Measurements from ENCODE around the gene CTIF. TPM values are rescaled to one million over a fixed set of nuclear protein-coding genes. Genes with fewer than 3 reads are reported as not detected.

Gene CTIF
- total RNA-seq (2022): 82.2 and 95.8 TPM in 2 replicates
- percentile 80 among the genes with signal in this experiment for Bru-seq, nascent RNA
- BruChase-seq, experiment 1, labeled RNA remaining after a 6-hour chase: percentile 69 among the genes with signal in this experiment
- percentile 72 among the genes with signal in this experiment for BruChase-seq, experiment 2, labeled RNA remaining after a 2-hour chase
- long read RNA-seq, full-length matches to known transcripts: 15 of 70 reads
- long read RNA-seq, partial matches to known transcripts: 9 of 70 reads
- long read RNA-seq, other reads (novel, unspliced or antisense): 46 of 70 reads

GRCh38 chr18:48538531-48539405 is at the start of gene CTIF:
CTIF (plus strand) TSS chr18:48539031; CDS start chr18:48619566, 80,535 bp downstream.
- DNase-seq (ENCODE audit: unreplicated experiment): peak; percentile 96
- TF ChIP-seq, protein P1, sequence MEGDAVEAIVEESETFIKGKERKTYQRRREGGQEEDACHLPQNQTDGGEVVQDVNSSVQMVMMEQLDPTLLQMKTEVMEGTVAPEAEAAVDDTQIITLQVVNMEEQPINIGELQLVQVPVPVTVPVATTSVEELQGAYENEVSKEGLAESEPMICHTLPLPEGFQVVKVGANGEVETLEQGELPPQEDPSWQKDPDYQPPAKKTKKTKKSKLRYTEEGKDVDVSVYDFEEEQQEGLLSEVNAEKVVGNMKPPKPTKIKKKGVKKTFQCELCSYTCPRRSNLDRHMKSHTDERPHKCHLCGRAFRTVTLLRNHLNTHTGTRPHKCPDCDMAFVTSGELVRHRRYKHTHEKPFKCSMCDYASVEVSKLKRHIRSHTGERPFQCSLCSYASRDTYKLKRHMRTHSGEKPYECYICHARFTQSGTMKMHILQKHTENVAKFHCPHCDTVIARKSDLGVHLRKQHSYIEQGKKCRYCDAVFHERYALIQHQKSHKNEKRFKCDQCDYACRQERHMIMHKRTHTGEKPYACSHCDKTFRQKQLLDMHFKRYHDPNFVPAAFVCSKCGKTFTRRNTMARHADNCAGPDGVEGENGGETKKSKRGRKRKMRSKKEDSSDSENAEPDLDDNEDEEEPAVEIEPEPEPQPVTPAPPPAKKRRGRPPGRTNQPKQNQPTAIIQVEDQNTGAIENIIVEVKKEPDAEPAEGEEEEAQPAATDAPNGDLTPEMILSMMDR (IDR thresholded peaks at IDR 0.05; ENCODE audit: unreplicated experiment): no peak
- CTCF ChIA-PET: interaction anchor here (0.7 to 1.1 kb wide), 4 partner anchors 9 to 102 kb away, joined by 3 to 5 read pairs (median 4); no protein-coding TSS in a partner anchor
- Mint-ChIP-seq H3K4me1 (ENCODE audit: insufficient read depth, unreplicated experiment) (no peaks in the 10 kb centered on the region), H3K27me3 (ENCODE audit: insufficient read depth, unreplicated experiment) (no peaks in the 10 kb centered on the region), H3K27ac (ENCODE audit: low read depth, unreplicated experiment) (peak within 1 kb of the TSS; percentile 35), H3K4me3 (ENCODE audit: unreplicated experiment) (peak within 1 kb of the TSS; percentile 89), H3K36me3 (ENCODE audit: insufficient read depth, unreplicated experiment) (no peaks in the 10 kb centered on the region), H3K9me3 (ENCODE audit: unreplicated experiment) (no peaks in the 10 kb centered on the region)
- no TSS peak for BruUV-seq (replicated peaks)
- POLR2A ChIA-PET: interaction anchor here (0.6 to 1.7 kb wide), 9 partner anchors 9 to 1250 kb away, joined by 3 to 10 read pairs (median 4); no protein-coding TSS in a partner anchor
- intact Hi-C loops (cut with micrococcal nuclease): loop anchor here (2.0 kb wide), 2 partner anchors 62 to 126 kb away; no protein-coding TSS in a partner anchor

DNA sequence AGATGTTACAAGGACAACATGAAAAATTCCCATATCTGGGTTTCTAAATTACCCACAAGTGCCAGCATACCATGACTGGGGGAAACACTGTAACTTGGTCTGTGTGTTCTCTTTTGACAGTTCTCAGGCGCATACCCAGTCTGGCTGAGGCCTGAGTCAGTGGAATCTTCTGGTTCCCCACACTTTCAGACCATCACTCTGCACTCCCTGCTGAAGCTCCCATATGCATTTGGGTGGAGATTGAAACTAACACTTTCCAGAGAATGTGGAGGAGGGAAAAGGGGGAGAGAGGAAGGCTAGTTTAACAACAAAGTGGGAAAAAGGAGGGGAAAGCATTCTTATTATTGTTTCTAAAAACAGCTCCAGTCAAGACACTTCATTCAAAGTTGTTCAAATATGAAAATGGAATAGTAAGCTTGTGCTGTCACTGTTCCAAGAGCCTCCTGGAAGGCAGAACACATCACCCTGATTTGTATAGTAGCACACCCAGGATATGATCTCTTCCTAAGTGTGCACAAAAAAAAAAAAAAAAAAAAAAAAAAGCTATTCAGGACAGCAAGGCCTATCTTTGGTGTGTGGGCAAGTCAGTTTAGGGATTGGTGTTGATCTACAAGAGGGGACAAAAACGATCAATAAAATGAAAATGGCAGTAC is 48.1 kb upstream of the CTIF start:
- no peak for DNase-seq (ENCODE audit: unreplicated experiment)
- BruUV-seq (replicated peaks): no TSS peak
- CTCF ChIA-PET: interaction anchor here (1.1 to 2.5 kb wide), 2 partner anchors 15 to 173 kb away, joined by 3 to 7 read pairs; no protein-coding TSS in a partner anchor
- Mint-ChIP-seq H3K4me1 (ENCODE audit: insufficient read depth, unreplicated experiment) (peaks cover 29% of the 10 kb centered on the region), H3K27me3 (ENCODE audit: insufficient read depth, unreplicated experiment) (no peaks in the 10 kb centered on the region), H3K4me3 (ENCODE audit: unreplicated experiment) (no peak overlapping the region), H3K27ac (ENCODE audit: low read depth, unreplicated experiment) (no peak overlapping the region), H3K9me3 (ENCODE audit: unreplicated experiment) (no peaks in the 10 kb centered on the region), H3K36me3 (ENCODE audit: insufficient read depth, unreplicated experiment) (no peaks in the 10 kb centered on the region)
- intact Hi-C loops (cut with micrococcal nuclease): no loop called here
- POLR2A ChIA-PET: interaction anchor here (0.7 kb wide), 1 partner anchor 172 kb away, joined by 3 read pairs; no protein-coding TSS in a partner anchor
- TF ChIP-seq, protein P1 (IDR thresholded peaks at IDR 0.05; ENCODE audit: unreplicated experiment): no peak

GRCh38 chr18:48492880-48493279 is 46.0 kb upstream of the CTIF start:
- POLR2A ChIA-PET: interaction anchor here (0.7 kb wide), 1 partner anchor 871 kb away, joined by 4 read pairs; no protein-coding TSS in a partner anchor
- TF ChIP-seq, protein P1 (IDR thresholded peaks at IDR 0.05; ENCODE audit: unreplicated experiment): no peak
- Mint-ChIP-seq H3K36me3 (ENCODE audit: insufficient read depth, unreplicated experiment) (no peaks in the 10 kb centered on the region), H3K27ac (ENCODE audit: low read depth, unreplicated experiment) (no peak overlapping the region), H3K27me3 (ENCODE audit: insufficient read depth, unreplicated experiment) (no peaks in the 10 kb centered on the region), H3K4me1 (ENCODE audit: insufficient read depth, unreplicated experiment) (peaks cover 28% of the 10 kb centered on the region), H3K4me3 (ENCODE audit: unreplicated experiment) (no peak overlapping the region), H3K9me3 (ENCODE audit: unreplicated experiment) (no peaks in the 10 kb centered on the region)
- no TSS peak for BruUV-seq (replicated peaks)
- CTCF ChIA-PET: interaction anchor here (0.5 to 2.5 kb wide), 5 partner anchors 17 to 1937 kb away, joined by 3 to 11 read pairs (median 3); no protein-coding TSS in a partner anchor
- no peak for DNase-seq (ENCODE audit: unreplicated experiment)
- intact Hi-C loops (cut with micrococcal nuclease): no loop called here

Data from MCF 10A (cell line).